SK-N-MC (cell line): ENCODE results near the gene POU6F2.

ENCODE experiments used
- EZH2 ChIP-seq: fragments of 200-600 bp; sonication (generic); IDR thresholded peaks from one replicate; pipeline ENCODE4 v1.6.1; 2017; ENCODE audit warnings: antibody characterized with exemption
- FOXP2 ChIP-seq: optimal IDR thresholded peaks from 2 replicates; pipeline ENCODE3; 2011; ENCODE audit warnings: mild to moderate bottlenecking, moderate library complexity; ENCODE audit not compliant: insufficient read depth; ENCODE audit errors: extremely low read length, control extremely low read depth
- POLR2AphosphoS5 ChIP-seq: IDR thresholded peaks from 2 replicates; pipeline ENCODE4 v1.6.1; 2012; ENCODE audit warnings: mild to moderate bottlenecking, low read depth, low read length, borderline replicate concordance

- TF ChIP-seq EZH2 (no peak), POLR2AphosphoS5 (no peak), FOXP2 (no peak)
These were observed 422.3 kb downstream of the POU6F2 start for GRCh38 chr7:39399986-39400385.
